Duodenal mucosa (tissue), 2 donors: ENCODE measurements around the gene TMEM141.
"Not testable (repeated sequence)": the region's sequence is repeated elsewhere in the genome, so short reads cannot be mapped to it uniquely, and the experiment has no call there.

ENCODE experiments used
- H3K27ac ChIP-seq: one replicate; pipeline ENCODE4 v1.7.0; 2013; ENCODE audit warnings: low read depth, low read length
- H3K27me3 ChIP-seq, 2 donors: one replicate each; pipeline ENCODE4 v1.7.0; 2013; ENCODE audit warnings: low read length in 2 of 2, control low read depth in 1 of 2; ENCODE audit not compliant: insufficient read depth in 2 of 2, control insufficient read depth in 1 of 2
- H3K36me3 ChIP-seq, 2 donors: one replicate each; pipeline ENCODE4 v1.7.0; 2013; ENCODE audit warnings: low read length in 2 of 2, control low read depth in 1 of 2; ENCODE audit not compliant: insufficient read depth in 2 of 2, control insufficient read depth in 1 of 2
- H3K4me1 ChIP-seq, 2 donors: one replicate each; pipeline ENCODE4 v1.7.0; 2013; ENCODE audit warnings: low read length in 2 of 2, control low read depth in 1 of 2; ENCODE audit not compliant: insufficient read depth in 2 of 2, control insufficient read depth in 1 of 2
- H3K4me3 ChIP-seq, 2 donors: one replicate each; pipeline ENCODE4 v1.7.0; 2013; ENCODE audit warnings: low read length in 2 of 2, low read depth in 1 of 2
- H3K9ac ChIP-seq, 2 donors: one replicate each; pipeline ENCODE4 v1.7.0; 2013; ENCODE audit warnings: low read length in 2 of 2, low read depth in 1 of 2
- H3K9me3 ChIP-seq, 2 donors: one replicate each; pipeline ENCODE4 v1.7.0; 2013; ENCODE audit warnings: low read length in 2 of 2, control low read depth in 1 of 2; ENCODE audit not compliant: control insufficient read depth in 1 of 2

Gene TMEM141

DNA sequence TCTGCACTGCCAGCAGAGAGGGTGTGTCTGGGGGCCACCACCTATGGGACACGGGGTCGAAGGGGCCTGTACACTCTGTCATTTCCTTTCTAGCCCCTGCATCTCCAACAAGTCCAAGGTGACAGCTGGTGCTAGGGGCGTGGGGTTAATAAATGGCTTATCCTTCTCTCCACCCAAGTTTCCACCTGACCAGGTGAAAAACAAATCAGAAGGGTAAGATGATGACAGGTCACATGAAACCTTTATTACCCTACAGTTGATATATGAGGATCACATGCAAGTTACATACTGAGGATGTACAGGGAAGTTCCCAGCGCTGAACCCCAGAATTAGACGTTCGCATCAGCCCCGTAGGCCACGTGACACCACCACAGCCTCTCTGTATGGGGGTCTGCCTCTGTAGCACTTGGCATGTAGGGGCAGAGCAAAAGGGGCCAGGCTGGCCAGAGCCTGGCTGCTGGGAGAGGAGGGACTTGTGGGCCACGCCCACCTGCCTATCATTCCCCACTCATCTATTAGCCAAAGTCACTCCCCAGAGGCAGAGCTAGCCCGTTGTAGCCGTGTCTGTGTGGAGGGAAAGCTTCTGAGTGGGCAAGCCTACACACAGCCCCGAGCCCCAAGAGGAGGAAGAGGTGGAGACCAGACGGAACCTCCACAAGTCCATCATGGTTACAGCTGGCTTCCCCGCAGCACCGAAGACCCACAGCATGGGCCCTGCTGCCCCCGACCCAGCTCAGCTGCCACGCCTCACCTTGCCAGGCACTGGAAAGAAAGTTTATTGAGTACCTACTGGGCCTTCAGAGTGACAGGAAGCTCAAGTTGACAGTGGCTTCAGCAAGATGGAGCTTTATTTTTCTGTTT, 2.2 kb downstream of the TMEM141 start:
- Histone ChIP-seq H3K4me1 (peaks cover 27 to 42% of the 10 kb centered on the region in 2 donors), H3K9ac (peak overlapping the region in 1 of 2 donors; percentile 77), H3K27ac (no peak overlapping the region), H3K36me3 (no peaks in the 10 kb centered on the region), H3K27me3 (peaks cover 0 to 4% of the 10 kb centered on the region in 2 donors), H3K9me3 (no peaks in the 10 kb centered on the region), H3K4me3 (no peak overlapping the region)

DNA sequence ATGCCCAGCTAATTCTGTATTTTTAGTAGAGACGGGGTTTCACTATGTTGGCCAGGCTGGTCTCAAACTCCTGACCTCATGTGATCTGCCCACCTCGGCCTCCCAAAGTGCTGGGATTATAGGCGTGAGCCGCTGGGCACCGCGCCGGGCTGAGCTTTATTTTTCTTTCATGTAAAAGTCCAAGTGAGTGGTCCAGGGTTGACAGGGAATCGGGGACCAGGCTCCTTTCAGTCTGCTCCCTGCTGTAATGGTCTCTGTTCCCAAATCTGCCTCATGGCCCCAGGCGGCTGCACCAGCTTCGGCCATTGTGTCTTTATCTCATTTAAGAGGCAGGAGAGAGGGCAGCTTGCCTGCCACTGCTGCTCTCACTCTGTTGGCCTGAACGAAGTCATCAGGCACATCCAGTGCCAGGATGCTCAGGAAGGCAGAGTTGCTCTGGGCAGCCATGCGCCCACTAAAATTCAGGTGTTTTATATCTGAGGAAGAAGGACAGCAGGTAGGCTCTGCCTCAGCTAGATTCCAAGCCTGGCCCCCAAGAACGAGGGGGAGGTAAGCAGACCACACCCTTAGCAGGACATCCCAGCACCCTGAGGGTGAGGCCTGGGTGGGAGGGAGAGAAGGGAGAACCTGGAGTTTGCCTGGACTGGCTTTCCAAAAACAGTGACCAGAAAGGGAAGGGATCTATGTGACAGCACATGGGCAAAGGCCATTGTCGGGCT, 3.3 kb downstream of the TMEM141 start:
- H3K9ac ChIP-seq: no peak overlapping the region
- no peak overlapping the region for H3K4me3 ChIP-seq
- H3K27me3 ChIP-seq: peaks cover 8 to 12% of the 10 kb centered on the region in 2 donors
- H3K4me1 ChIP-seq: peaks cover 35 to 47% of the 10 kb centered on the region in 2 donors
- no peaks in the 10 kb centered on the region for H3K36me3 ChIP-seq
- no peaks in the 10 kb centered on the region for H3K9me3 ChIP-seq
- H3K27ac ChIP-seq: no peak overlapping the region

DNA sequence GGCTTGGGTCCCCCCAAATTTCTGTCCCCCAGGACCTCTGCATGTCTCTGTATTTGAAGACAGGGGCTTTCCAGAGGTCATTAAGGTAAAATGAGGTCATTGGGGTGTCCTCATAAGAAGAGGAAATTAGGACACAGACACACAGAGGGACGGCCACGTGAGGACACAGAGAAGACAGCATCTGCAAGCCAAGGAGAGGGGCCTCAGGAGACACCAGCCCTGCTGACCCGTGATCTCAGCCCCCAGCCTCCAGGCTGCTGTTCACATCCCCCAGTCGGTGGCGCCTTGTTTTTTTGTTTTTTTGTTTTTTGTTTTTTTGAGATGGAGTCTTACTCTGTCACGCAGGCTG, 3.8 kb downstream of the TMEM141 start:
- Histone ChIP-seq H3K9me3 (no peaks in the 10 kb centered on the region), H3K4me3 (no peak overlapping the region), H3K36me3 (no peaks in the 10 kb centered on the region), H3K9ac (no peak overlapping the region), H3K27ac (no peak overlapping the region), H3K27me3 (peaks cover 10 to 13% of the 10 kb centered on the region in 2 donors), H3K4me1 (peaks cover 39 to 46% of the 10 kb centered on the region in 2 donors)

GRCh38 chr9:136796238-136796774, 5.2 kb downstream of the TMEM141 start, which contains the start of gene CCDC183:
Gene CCDC183 (plus strand): TSS chr9:136796338. CDS start chr9:136796398, 60 bp downstream.
- peaks cover 41 to 47% of the 10 kb centered on the region in 2 donors for H3K4me1 ChIP-seq
- no peak within 1 kb of the TSS for H3K4me3 ChIP-seq
- no peak within 1 kb of the TSS for H3K27ac ChIP-seq
- no peaks in the 10 kb centered on the region for H3K9me3 ChIP-seq
- H3K27me3 ChIP-seq: peaks cover 10 to 13% of the 10 kb centered on the region in 2 donors
- H3K36me3 ChIP-seq: no peaks in the 10 kb centered on the region
- H3K9ac ChIP-seq: no peak within 1 kb of the TSS

GRCh38 chr9:136796775-136797347, 5.7 kb downstream of the TMEM141 start:
- Histone ChIP-seq H3K27me3 (peaks cover 10 to 13% of the 10 kb centered on the region in 2 donors), H3K4me1 (peaks cover 40 to 42% of the 10 kb centered on the region in 2 donors)
- H3K9ac ChIP-seq, H3K4me3 ChIP-seq, H3K27ac ChIP-seq, H3K9me3 ChIP-seq, H3K36me3 ChIP-seq: not testable (repeated sequence)

GRCh38 chr9:136798708-136799078, 7.5 kb downstream of the TMEM141 start:
- peaks cover 22 to 26% of the 10 kb centered on the region in 2 donors for H3K4me1 ChIP-seq
- H3K9me3 ChIP-seq: no peaks in the 10 kb centered on the region
- H3K4me3 ChIP-seq: no peak overlapping the region
- H3K36me3 ChIP-seq: no peaks in the 10 kb centered on the region
- H3K27me3 ChIP-seq: peaks cover 10 to 13% of the 10 kb centered on the region in 2 donors
- H3K27ac ChIP-seq: no peak overlapping the region
- peak overlapping the region in 1 of 2 donors; percentile 38 for H3K9ac ChIP-seq

DNA sequence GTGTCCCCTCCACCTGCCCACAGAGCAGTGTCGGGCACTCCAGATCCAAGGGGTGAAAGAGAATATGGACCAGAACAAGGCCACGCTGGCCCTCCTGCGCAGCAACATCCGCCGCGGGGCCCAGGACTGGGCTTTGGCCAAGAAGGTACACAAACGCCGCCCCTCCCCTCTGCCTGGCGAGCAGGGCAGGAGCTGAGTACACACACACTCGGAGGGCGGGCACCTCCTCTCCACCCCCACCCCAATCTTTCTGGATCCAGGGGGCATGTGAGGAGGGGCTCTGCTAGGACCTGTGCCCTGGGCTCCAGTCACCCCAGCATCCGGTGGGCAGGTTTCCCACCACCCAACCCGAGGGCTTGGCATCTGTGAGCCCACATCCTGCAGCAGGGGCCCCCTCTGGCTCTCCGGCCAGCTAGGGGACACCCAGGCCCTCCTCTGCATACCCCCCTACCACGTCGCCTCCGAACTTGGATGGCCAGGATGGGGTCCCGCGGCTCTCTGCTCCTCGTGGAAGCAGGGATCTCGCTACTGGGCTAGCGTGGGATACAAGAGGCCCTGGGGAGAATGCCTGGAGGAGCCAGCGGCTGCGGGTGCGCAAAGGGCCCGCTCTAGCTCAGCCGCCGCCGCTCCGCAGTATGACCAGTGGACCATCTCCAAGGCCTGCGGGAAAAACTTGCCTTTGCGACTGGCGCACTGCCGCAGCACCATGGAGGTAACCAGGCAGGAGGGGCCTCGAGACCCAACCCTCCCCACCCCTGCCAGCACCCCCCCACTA, 8.1 kb downstream of the TMEM141 start:
- Histone ChIP-seq H3K27me3 (peaks cover 10 to 13% of the 10 kb centered on the region in 2 donors), H3K4me3 (peak overlapping the region; percentile 52 to 61), H3K27ac (no peak overlapping the region), H3K36me3 (no peaks in the 10 kb centered on the region), H3K9me3 (no peaks in the 10 kb centered on the region), H3K9ac (peak overlapping the region; percentile 25 to 32), H3K4me1 (peaks cover 21 to 26% of the 10 kb centered on the region in 2 donors)

GRCh38 chr9:136799854-136800657, 8.9 kb downstream of the TMEM141 start:
- Histone ChIP-seq H3K9ac (peak overlapping the region; percentile 32 to 56), H3K4me1 (peaks cover 21 to 26% of the 10 kb centered on the region in 2 donors), H3K4me3 (peak overlapping the region; percentile 61 to 62), H3K36me3 (no peaks in the 10 kb centered on the region), H3K27me3 (peaks cover 10 to 13% of the 10 kb centered on the region in 2 donors), H3K27ac (no peak overlapping the region), H3K9me3 (no peaks in the 10 kb centered on the region)

GRCh38 chr9:136802321-136802720, 11.2 kb downstream of the TMEM141 start:
- no peak overlapping the region for H3K4me3 ChIP-seq
- no peaks in the 10 kb centered on the region for H3K9me3 ChIP-seq
- no peak overlapping the region for H3K27ac ChIP-seq
- H3K9ac ChIP-seq: no peak overlapping the region
- no peaks in the 10 kb centered on the region for H3K36me3 ChIP-seq
- peaks cover 28 to 34% of the 10 kb centered on the region in 2 donors for H3K4me1 ChIP-seq
- H3K27me3 ChIP-seq: peaks cover 9 to 10% of the 10 kb centered on the region in 2 donors
